HL-60 (cell line): ENCODE data around the gene CHRNA3.

Experiments used
- DNase-seq, 2 experiments: peaks; one replicate each; pipeline ENCODE4 v3.0.0-alpha.2; 2010 to 2020; ENCODE audit warnings: low read depth in 1 of 2, low spot score in 1 of 2
- H3K27ac ChIP-seq: fragments of 250-450 bp; sonication (Bioruptor Pico); replicated peaks from 2 replicates; pipeline ENCODE4 v1.5.1; 2020; ENCODE audit warnings: mild to moderate bottlenecking, moderate library complexity
- H3K27me3 ChIP-seq: fragments of 250-450 bp; sonication (Bioruptor Pico); 2 replicates; pipeline ENCODE4 v1.5.1; 2021; ENCODE audit warnings: mild to moderate bottlenecking, moderate library complexity; ENCODE audit not compliant: insufficient read depth, poor library complexity, severe bottlenecking
- H3K4me3 ChIP-seq: replicated peaks from 2 replicates; pipeline ENCODE4 v1.5.1; 2011; ENCODE audit warnings: mild to moderate bottlenecking, control low read depth, low read length; ENCODE audit not compliant: insufficient read depth
- GABPA ChIP-seq: IDR thresholded peaks from 2 replicates; pipeline ENCODE4 v1.6.1; 2012; ENCODE audit warnings: low read depth
- POLR2AphosphoS5 ChIP-seq: IDR thresholded peaks from 2 replicates; pipeline ENCODE4 v1.6.1; 2012; ENCODE audit warnings: low read depth
- SPI1 ChIP-seq: IDR thresholded peaks from 2 replicates; pipeline ENCODE4 v1.6.1; 2012; ENCODE audit warnings: low read depth, mild to moderate bottlenecking, borderline replicate concordance
- TF ChIP-seq, protein P1 (sequence below): IDR thresholded peaks from 2 replicates; pipeline ENCODE4 v1.6.1; 2012; ENCODE audit warnings: low read depth; ENCODE audit not compliant: insufficient replicate concordance
- TF ChIP-seq, protein P2 (sequence below): IDR thresholded peaks from one replicate; pipeline ENCODE4 v1.5.1; 2011; ENCODE audit warnings: low read length, control low read depth, inconsistent platforms; ENCODE audit not compliant: insufficient read depth

CHRNA3 gene

DNA sequence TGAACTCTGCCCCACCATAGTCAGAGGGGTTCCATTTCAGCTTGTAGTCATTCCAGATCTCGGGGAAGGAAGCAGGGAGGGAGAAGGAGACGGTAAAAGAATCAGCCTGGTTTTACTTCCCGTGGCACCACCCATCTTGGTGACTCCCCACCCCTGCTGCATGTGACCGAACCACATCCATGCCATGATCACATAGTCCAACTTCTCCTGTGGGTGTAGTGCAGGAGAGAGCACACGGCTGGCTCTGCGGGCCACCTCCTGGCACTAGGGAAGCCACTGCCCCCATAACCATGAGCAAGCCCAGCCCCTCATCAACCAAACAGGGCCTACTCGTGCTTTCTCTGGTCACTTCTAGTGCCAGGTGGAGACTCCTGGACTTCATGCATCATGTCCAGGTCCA is 3.7 kb downstream of the CHRNA3 start:
- DNase-seq, result no peak
- Histone ChIP-seq H3K4me3 (no peak overlapping the region), H3K27me3 (peaks cover 30% of the 10 kb centered on the region), H3K27ac (no peak overlapping the region)
- TF ChIP-seq SPI1 (no peak), GABPA (no peak), POLR2AphosphoS5 (no peak)
- TF ChIP-seq, protein P1, sequence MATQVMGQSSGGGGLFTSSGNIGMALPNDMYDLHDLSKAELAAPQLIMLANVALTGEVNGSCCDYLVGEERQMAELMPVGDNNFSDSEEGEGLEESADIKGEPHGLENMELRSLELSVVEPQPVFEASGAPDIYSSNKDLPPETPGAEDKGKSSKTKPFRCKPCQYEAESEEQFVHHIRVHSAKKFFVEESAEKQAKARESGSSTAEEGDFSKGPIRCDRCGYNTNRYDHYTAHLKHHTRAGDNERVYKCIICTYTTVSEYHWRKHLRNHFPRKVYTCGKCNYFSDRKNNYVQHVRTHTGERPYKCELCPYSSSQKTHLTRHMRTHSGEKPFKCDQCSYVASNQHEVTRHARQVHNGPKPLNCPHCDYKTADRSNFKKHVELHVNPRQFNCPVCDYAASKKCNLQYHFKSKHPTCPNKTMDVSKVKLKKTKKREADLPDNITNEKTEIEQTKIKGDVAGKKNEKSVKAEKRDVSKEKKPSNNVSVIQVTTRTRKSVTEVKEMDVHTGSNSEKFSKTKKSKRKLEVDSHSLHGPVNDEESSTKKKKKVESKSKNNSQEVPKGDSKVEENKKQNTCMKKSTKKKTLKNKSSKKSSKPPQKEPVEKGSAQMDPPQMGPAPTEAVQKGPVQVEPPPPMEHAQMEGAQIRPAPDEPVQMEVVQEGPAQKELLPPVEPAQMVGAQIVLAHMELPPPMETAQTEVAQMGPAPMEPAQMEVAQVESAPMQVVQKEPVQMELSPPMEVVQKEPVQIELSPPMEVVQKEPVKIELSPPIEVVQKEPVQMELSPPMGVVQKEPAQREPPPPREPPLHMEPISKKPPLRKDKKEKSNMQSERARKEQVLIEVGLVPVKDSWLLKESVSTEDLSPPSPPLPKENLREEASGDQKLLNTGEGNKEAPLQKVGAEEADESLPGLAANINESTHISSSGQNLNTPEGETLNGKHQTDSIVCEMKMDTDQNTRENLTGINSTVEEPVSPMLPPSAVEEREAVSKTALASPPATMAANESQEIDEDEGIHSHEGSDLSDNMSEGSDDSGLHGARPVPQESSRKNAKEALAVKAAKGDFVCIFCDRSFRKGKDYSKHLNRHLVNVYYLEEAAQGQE, result no peak
- TF ChIP-seq, protein P2, sequence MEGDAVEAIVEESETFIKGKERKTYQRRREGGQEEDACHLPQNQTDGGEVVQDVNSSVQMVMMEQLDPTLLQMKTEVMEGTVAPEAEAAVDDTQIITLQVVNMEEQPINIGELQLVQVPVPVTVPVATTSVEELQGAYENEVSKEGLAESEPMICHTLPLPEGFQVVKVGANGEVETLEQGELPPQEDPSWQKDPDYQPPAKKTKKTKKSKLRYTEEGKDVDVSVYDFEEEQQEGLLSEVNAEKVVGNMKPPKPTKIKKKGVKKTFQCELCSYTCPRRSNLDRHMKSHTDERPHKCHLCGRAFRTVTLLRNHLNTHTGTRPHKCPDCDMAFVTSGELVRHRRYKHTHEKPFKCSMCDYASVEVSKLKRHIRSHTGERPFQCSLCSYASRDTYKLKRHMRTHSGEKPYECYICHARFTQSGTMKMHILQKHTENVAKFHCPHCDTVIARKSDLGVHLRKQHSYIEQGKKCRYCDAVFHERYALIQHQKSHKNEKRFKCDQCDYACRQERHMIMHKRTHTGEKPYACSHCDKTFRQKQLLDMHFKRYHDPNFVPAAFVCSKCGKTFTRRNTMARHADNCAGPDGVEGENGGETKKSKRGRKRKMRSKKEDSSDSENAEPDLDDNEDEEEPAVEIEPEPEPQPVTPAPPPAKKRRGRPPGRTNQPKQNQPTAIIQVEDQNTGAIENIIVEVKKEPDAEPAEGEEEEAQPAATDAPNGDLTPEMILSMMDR, result no peak

DNA sequence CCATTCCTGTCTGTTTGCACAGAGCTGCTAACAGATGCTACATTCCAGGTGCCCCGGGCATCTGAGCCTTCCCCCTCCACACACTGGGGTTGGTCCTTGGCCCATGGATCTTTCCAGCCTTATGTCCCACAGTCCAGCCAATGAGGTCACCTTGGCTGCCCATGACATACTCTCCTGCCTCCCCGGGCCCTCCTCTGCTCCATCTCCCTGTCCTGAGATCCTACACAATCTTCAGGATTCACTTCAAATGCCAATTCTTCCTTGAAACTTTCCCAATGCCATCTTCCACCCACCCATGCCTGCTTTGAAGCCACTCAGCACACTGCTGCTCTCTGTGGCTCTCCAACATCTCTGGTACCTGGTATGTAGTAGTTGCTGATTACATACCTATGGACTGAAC is 4.3 kb downstream of the CHRNA3 start:
- Histone ChIP-seq H3K27ac (no peak overlapping the region), H3K27me3 (peaks cover 24% of the 10 kb centered on the region), H3K4me3 (no peak overlapping the region)
- no peak for DNase-seq
- TF ChIP-seq, protein P2, result no peak
- TF ChIP-seq GABPA (no peak), SPI1 (no peak), POLR2AphosphoS5 (no peak)
- TF ChIP-seq, protein P1, result no peak

DNA sequence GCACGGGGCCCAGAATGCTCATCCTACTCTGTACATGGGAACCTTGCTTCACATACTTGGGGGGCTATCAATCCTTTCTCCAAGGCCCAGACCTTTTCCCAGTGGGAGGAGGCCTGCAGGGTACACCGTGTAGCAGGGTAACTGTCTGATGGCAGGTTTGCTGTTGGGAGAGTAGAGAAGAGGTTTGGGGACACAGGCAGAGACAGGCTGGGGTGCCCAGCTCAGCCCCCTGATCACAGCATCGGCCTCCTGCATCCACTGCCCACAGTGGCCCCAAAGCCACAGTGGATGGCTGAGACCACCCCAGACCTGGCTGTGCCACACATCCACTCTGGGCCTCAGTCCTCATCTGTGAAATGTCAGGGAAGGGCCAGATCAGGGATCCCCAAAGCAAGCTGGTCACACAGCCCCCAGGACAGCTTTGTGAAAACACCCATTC is 5.6 kb downstream of the CHRNA3 start:
- DNase-seq, result no peak
- Histone ChIP-seq H3K27me3 (peaks cover 15% of the 10 kb centered on the region), H3K27ac (no peak overlapping the region), H3K4me3 (no peak overlapping the region)
- TF ChIP-seq SPI1 (no peak), GABPA (no peak), POLR2AphosphoS5 (no peak)
- TF ChIP-seq, protein P1, result no peak
- TF ChIP-seq, protein P2, result no peak
